Hepatocyte (in vitro differentiated cells): Measurements from ENCODE around the gene SLC18B1. TPM values are rescaled to one million over a fixed set of nuclear protein-coding genes. Genes with fewer than 3 reads are reported as not detected.

Experiments
- DNase-seq: peaks from one replicate; pipeline ENCODE4 v3.0.0-alpha.2; 2016; ENCODE audit warnings: low spot score
- H2AFZ ChIP-seq: fragments of 200-600 bp; sonication (generic); 2 replicates; pipeline ENCODE4 v1.6.0; 2016; ENCODE audit warnings: antibody characterized with exemption, mild to moderate bottlenecking
- H3K27ac ChIP-seq: fragments of 200-600 bp; sonication (generic); 2 replicates; pipeline ENCODE4 v1.5.1; 2016; ENCODE audit warnings: mild to moderate bottlenecking
- H3K27me3 ChIP-seq: fragments of 200-600 bp; sonication (generic); 2 replicates; pipeline ENCODE4 v1.6.1; 2016
- H3K36me3 ChIP-seq: fragments of 200-600 bp; sonication (generic); replicated peaks from 2 replicates; pipeline ENCODE4 v1.5.1; 2016; ENCODE audit warnings: low read depth; ENCODE audit not compliant: insufficient read depth
- H3K4me1 ChIP-seq: fragments of 200-600 bp; sonication (generic); 2 replicates; pipeline ENCODE4 v1.5.1; 2016; ENCODE audit warnings: mild to moderate bottlenecking, moderate library complexity; ENCODE audit not compliant: insufficient read depth
- H3K4me2 ChIP-seq: fragments of 200-600 bp; sonication (generic); 2 replicates; pipeline ENCODE4 v1.6.0; 2016
- H3K4me3 ChIP-seq: fragments of 200-600 bp; sonication (generic); 2 replicates; pipeline ENCODE4 v1.5.1; 2016; ENCODE audit warnings: mild to moderate bottlenecking
- H3K79me2 ChIP-seq: fragments of 200-600 bp; sonication (generic); 2 replicates; pipeline ENCODE4 v1.6.0; 2017; ENCODE audit warnings: mild to moderate bottlenecking
- H3K9me2 ChIP-seq: fragments of 200-600 bp; sonication (generic); replicated peaks from 2 replicates; pipeline ENCODE4 v1.6.0; 2017; ENCODE audit warnings: mild to moderate bottlenecking; ENCODE audit not compliant: insufficient read depth
- H3K9me3 ChIP-seq: fragments of 200-600 bp; sonication (generic); 2 replicates; pipeline ENCODE4 v1.5.1; 2016; ENCODE audit warnings: low read depth, mild to moderate bottlenecking
- H4K20me1 ChIP-seq: fragments of 200-600 bp; sonication (generic); 2 replicates; pipeline ENCODE4 v1.6.0; 2016; ENCODE audit warnings: mild to moderate bottlenecking; ENCODE audit not compliant: insufficient read depth, poor library complexity, severe bottlenecking
- EZH2 ChIP-seq: fragments of 200-600 bp; sonication (generic); IDR thresholded peaks from 2 replicates; pipeline ENCODE4 v1.6.1; 2016; ENCODE audit warnings: antibody characterized with exemption, mild to moderate bottlenecking, borderline replicate concordance
- EZH2phosphoT487 ChIP-seq: fragments of 200-600 bp; sonication (generic); IDR thresholded peaks from one replicate; pipeline ENCODE4 v1.6.1; 2018; ENCODE audit warnings: antibody characterized with exemption, mild to moderate bottlenecking, low read depth, moderate library complexity; ENCODE audit not compliant: unreplicated experiment, severe bottlenecking
- WGBS: methylation state at CpG from one replicate; pipeline ENCODE4 v1.1.6; 2016; ENCODE audit warnings: low lambda C conversion rate; ENCODE audit errors: missing lambda C conversion rate; 5-methylcytosine and 5-hydroxymethylcytosine counted together
- polyA plus RNA-seq: library from polyadenylated mRNA; unstranded; fragments of >200 nt; fragmentation: Nextera tagmentation; extraction: Ambion mirVana; gene quantifications from 2 replicates; pipeline ENCODE4 v1.2.1, GENCODE V29; 2016
- small RNA-seq: library from RNA; depleted of rRNA; stranded (forward); fragments of <200 nt; gene quantifications from one replicate; pipeline ENCODE3, GENCODE V24; 2014
- total RNA-seq: library from RNA; depleted of rRNA; stranded (reverse); fragments of >200 nt; gene quantifications from 2 replicates; pipeline ENCODE4 v1.2.3, GENCODE V29; 2014
- TF ChIP-seq, protein P1 (sequence below): fragments of 200-600 bp; sonication (generic); IDR thresholded peaks from 2 replicates; pipeline ENCODE4 v1.5.1; 2016; ENCODE audit warnings: antibody characterized with exemption, mild to moderate bottlenecking; ENCODE audit not compliant: poor library complexity

Gene SLC18B1
- total and polyA plus RNA-seq, 2 experiments from 2014 or later, result 10.6 to 27.3 TPM

GRCh38 chr6:132725947-132726607 lies 72.4 kb downstream of the SLC18B1 start:
- TF ChIP-seq EZH2, result no peak
- TF ChIP-seq EZH2phosphoT487, result no peak
- TF ChIP-seq, protein P1, sequence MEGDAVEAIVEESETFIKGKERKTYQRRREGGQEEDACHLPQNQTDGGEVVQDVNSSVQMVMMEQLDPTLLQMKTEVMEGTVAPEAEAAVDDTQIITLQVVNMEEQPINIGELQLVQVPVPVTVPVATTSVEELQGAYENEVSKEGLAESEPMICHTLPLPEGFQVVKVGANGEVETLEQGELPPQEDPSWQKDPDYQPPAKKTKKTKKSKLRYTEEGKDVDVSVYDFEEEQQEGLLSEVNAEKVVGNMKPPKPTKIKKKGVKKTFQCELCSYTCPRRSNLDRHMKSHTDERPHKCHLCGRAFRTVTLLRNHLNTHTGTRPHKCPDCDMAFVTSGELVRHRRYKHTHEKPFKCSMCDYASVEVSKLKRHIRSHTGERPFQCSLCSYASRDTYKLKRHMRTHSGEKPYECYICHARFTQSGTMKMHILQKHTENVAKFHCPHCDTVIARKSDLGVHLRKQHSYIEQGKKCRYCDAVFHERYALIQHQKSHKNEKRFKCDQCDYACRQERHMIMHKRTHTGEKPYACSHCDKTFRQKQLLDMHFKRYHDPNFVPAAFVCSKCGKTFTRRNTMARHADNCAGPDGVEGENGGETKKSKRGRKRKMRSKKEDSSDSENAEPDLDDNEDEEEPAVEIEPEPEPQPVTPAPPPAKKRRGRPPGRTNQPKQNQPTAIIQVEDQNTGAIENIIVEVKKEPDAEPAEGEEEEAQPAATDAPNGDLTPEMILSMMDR, result no peak
- Histone ChIP-seq H3K27me3 (no peaks in the 10 kb centered on the region), H4K20me1 (no peaks in the 10 kb centered on the region), H3K36me3 (no peaks in the 10 kb centered on the region), H3K9me2 (no peaks in the 10 kb centered on the region), H3K4me2 (no peak overlapping the region), H3K4me3 (no peak overlapping the region), H3K79me2 (no peaks in the 10 kb centered on the region), H3K27ac (no peak overlapping the region), H2AFZ (no peak overlapping the region), H3K9me3 (no peaks in the 10 kb centered on the region), H3K4me1 (peaks cover 3% of the 10 kb centered on the region)
- DNase-seq, result no peak
- WGBS, result 82% methylated on average over 6 of the region's 6 CpGs

DNA sequence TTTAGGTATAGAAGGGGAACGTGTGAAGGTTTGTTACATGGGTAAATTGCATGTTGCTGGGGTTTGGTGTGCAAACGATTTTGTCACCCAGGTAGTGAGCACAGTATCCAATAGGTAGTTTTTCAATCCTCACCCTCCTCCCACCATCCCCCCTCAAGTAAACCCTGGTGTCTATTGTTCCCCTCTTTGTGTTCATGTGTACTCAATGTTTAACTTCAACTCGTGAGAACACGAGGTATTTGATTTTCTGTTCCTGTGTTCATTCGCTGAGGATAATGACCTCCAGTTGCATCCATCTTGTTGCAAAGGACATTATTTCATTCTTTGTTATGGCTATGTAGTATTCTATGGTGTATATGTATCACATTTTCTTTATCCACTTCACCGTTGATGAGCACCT lies 73.0 kb downstream of the SLC18B1 start:
- Histone ChIP-seq H3K9me2 (no peaks in the 10 kb centered on the region), H3K79me2 (no peaks in the 10 kb centered on the region), H3K36me3 (no peaks in the 10 kb centered on the region), H3K4me2 (no peak overlapping the region), H3K4me1 (no peaks in the 10 kb centered on the region), H4K20me1 (no peaks in the 10 kb centered on the region), H2AFZ (no peak overlapping the region), H3K27ac (no peak overlapping the region), H3K9me3 (no peaks in the 10 kb centered on the region), H3K27me3 (no peaks in the 10 kb centered on the region), H3K4me3 (no peak overlapping the region)
- WGBS, result 80% methylated on average over 6 of the region's 6 CpGs
- no peak for DNase-seq
- no peak for TF ChIP-seq EZH2
- TF ChIP-seq, protein P1, result no peak
- TF ChIP-seq EZH2phosphoT487, result no peak

DNA sequence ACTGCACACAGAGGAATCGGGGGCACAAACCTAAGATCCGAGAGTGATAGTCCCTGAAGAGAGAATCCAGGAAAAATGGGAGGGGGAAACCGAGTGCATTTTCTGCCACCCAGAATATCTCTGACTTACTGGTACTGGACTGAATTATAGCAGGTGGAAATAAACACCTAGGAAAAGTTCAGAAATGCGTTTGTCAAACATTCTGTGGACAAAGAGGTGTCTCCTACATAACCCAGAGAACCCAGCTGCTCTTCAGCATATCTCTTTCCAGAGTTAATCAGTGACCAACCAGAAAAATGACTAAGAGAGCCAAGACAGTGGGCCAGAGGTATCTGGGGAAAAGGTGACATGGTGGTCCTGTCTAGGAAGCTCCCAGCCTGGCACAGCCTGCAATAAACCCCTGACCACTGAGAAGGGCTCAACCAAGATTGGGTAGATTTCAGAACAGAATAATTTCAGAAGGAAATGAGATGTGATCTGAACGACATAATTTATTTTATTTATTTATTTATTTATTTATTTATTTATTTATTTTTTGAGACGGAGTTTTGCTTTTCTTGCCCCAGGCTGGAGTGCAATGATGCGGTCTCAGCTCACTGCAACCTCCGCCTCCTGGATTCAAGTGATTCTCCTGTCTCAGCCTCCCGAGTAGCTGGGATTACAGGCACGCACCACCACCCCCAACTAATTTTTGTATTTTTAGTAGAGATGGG lies 78.5 kb downstream of the SLC18B1 start:
- Histone ChIP-seq H3K4me1 (peaks cover 7% of the 10 kb centered on the region), H3K4me3 (no peak overlapping the region), H4K20me1 (no peaks in the 10 kb centered on the region), H3K27ac (peak overlapping the region; percentile 85), H3K4me2 (peak overlapping the region; percentile 12), H2AFZ (no peak overlapping the region), H3K79me2 (no peaks in the 10 kb centered on the region), H3K36me3 (no peaks in the 10 kb centered on the region), H3K9me3 (no peaks in the 10 kb centered on the region), H3K9me2 (no peaks in the 10 kb centered on the region), H3K27me3 (no peaks in the 10 kb centered on the region)
- DNase-seq, result peak; percentile 50
- TF ChIP-seq EZH2 (no peak), EZH2phosphoT487 (no peak)
- TF ChIP-seq, protein P1, result no peak
- 89% methylated on average over 10 of the region's 10 CpGs for WGBS

Small RNA genes within 50 kb of the gene (small RNA-seq; reads per million reads assigned to genes)
- gene SNORA33 (20.0 reads per million, percentile 96 among the genes with 10 or more reads in this experiment), gene SNORD100 (9,691 reads per million, percentile 100 among the genes with 10 or more reads in this experiment), gene SNORD101 (6,147 reads per million, percentile 100 among the genes with 10 or more reads in this experiment)

Other genes starting within 250 kb of the SLC18B1 start
- not detected in 2 replicates for gene TAAR8, start 246.0 kb downstream of the SLC18B1 start, total RNA-seq
- not detected in 2 replicates for gene TAAR8, start 246.0 kb downstream of the SLC18B1 start, polyA plus RNA-seq
- not detected in 2 replicates for gene TAAR6, start 228.3 kb downstream of the SLC18B1 start, total RNA-seq
- not detected in 2 replicates for gene TAAR6, start 228.3 kb downstream of the SLC18B1 start, polyA plus RNA-seq
- not detected in 2 replicates for gene TAAR5, start 208.9 kb downstream of the SLC18B1 start, total RNA-seq
- not detected in 2 replicates for gene TAAR5, start 208.9 kb downstream of the SLC18B1 start, polyA plus RNA-seq
- not detected in 2 replicates for gene TAAR2, start 174.4 kb downstream of the SLC18B1 start, total RNA-seq
- gene TAAR2, start 174.4 kb downstream of the SLC18B1 start, polyA plus RNA-seq, result not detected in 2 replicates
- gene TAAR1, start 139.5 kb downstream of the SLC18B1 start, total RNA-seq, result not detected in 2 replicates
- gene TAAR1, start 139.5 kb downstream of the SLC18B1 start, polyA plus RNA-seq, result not detected in 2 replicates
- gene VNN1, start 84.6 kb downstream of the SLC18B1 start, total RNA-seq, result 1.2 and 1.4 TPM in 2 replicates
- 0.46 and 0.93 TPM in 2 replicates for gene VNN1, start 84.6 kb downstream of the SLC18B1 start, polyA plus RNA-seq
- 4.0 and 6.8 TPM in 2 replicates for gene VNN2, start 40.7 kb downstream of the SLC18B1 start, total RNA-seq
- 1.1 and 1.9 TPM in 2 replicates for gene VNN2, start 40.7 kb downstream of the SLC18B1 start, polyA plus RNA-seq
- gene RPS12, start 15.9 kb upstream of the SLC18B1 start, total RNA-seq, result 1,429 and 1,761 TPM in 2 replicates
- 421 and 442 TPM in 2 replicates for gene RPS12, start 15.9 kb upstream of the SLC18B1 start, polyA plus RNA-seq